ENCODE measurements around the gene TAP1. TPM values are rescaled to one million over a fixed set of nuclear protein-coding genes. Genes with fewer than 3 reads are reported as not detected.

The TAP1 gene
- total and polyA plus RNA-seq, 10 of the 15 experiments (the other 5 are each of a cell fraction or from before 2014, with no cell fraction given) = 33.4 to 249 (median 169) TPM

GRCh38 chr6:32829495-32829894 lies 24.0 kb downstream of the TAP1 start:
- in situ Hi-C loops (cut with MboI) = no loop called here
- RAD21 ChIA-PET (ENCODE audit: unreplicated experiment) = no interaction called here
- POLR2A ChIA-PET = no interaction called here
- no peak overlapping the region for H2AFZ ChIP-seq (ENCODE audit: control insufficient read depth, low read depth, low read length)
- H3K36me3 ChIP-seq (ENCODE audit: control insufficient read depth in 2 of 2, insufficient read depth in 2 of 2, low read length in 1 of 2) = peaks cover 9 to 45% of the 10 kb centered on the region in 2 experiments
- peaks cover 5% of the 10 kb centered on the region for H3K79me2 ChIP-seq (ENCODE audit: control insufficient read depth, insufficient read depth, low read length)
- no peak overlapping the region for H3K27ac ChIP-seq (ENCODE audit: control insufficient read depth, insufficient read depth)
- no peak overlapping the region for H3K9ac ChIP-seq (ENCODE audit: control insufficient read depth, insufficient read depth, low read length)
- H3K4me3 ChIP-seq = no peak overlapping the region
- no peaks in the 10 kb centered on the region for H3K27me3 ChIP-seq (replicated peaks in 1 of 2; ENCODE audit: control insufficient read depth in 2 of 2, insufficient read depth in 2 of 2, low read length in 1 of 2)
- no peaks in the 10 kb centered on the region; the same call in 2 of the 3 replicates for H3K9me3 ChIP-seq (replicated peaks; ENCODE audit: control insufficient read depth, insufficient read depth, low read length)
- ATAC-seq = no peak
- CTCF ChIA-PET = no interaction called here
- FAIRE-seq = no peak
- no TSS peak for BruUV-seq (replicated peaks)
- no peak for DNase-seq (ENCODE audit: low read depth, low spot score)
- peak; percentile 4; the same call in 1 of the 2 replicates for TF ChIP-seq POLR2AphosphoS5 (IDR thresholded peaks at IDR 0.05; ENCODE audit: low read length)
- TF ChIP-seq, protein P1, sequence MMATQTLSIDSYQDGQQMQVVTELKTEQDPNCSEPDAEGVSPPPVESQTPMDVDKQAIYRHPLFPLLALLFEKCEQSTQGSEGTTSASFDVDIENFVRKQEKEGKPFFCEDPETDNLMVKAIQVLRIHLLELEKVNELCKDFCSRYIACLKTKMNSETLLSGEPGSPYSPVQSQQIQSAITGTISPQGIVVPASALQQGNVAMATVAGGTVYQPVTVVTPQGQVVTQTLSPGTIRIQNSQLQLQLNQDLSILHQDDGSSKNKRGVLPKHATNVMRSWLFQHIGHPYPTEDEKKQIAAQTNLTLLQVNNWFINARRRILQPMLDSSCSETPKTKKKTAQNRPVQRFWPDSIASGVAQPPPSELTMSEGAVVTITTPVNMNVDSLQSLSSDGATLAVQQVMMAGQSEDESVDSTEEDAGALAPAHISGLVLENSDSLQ (IDR thresholded peaks at IDR 0.05) = no peak
- TF ChIP-seq TCF7 (IDR thresholded peaks at IDR 0.05; ENCODE audit: borderline replicate concordance) = no peak
- no peak for TF ChIP-seq WRNIP1 (IDR thresholded peaks at IDR 0.05; ENCODE audit: borderline replicate concordance, low read depth, low read length)
- no peak for TF ChIP-seq ZSCAN29 (IDR thresholded peaks at IDR 0.05)
- TF ChIP-seq CUX1 (IDR thresholded peaks at IDR 0.05; ENCODE audit: insufficient replicate concordance, low read depth, low read length) = no peak
- H4K20me1 ChIP-seq (ENCODE audit: control insufficient read depth, insufficient read depth) = no peaks in the 10 kb centered on the region
- H3K4me1 ChIP-seq (ENCODE audit: control insufficient read depth, insufficient read depth, low read length) = peaks cover 8% of the 10 kb centered on the region; the same call in 1 of the 2 replicates
- 81% methylated on average over 7 of the region's 7 CpGs for WGBS (ENCODE audit: insufficient coverage, insufficient replicate concordance, low lambda C conversion rate, missing lambda C conversion rate)
- SMC1A ChIA-PET (ENCODE audit: uncharacterized antibody, unreplicated experiment) = no interaction called here
- H3K4me2 ChIP-seq (ENCODE audit: control insufficient read depth, insufficient read depth) = no peak overlapping the region
- intact Hi-C loops (cut with micrococcal nuclease; ENCODE audit: unreplicated experiment) = loop anchor here (5.0 kb wide), 1 partner anchor 38 kb away; no protein-coding TSS in a partner anchor
